Esophagus muscularis mucosa (tissue), 4 donors: ENCODE data around the gene IL1RL2.

Source experiments
- CTCF ChIP-seq, 3 experiments: fragments of 200-600 bp in 2 of 3; fragments of 450-650 bp in 1 of 3; sonication (generic) in 2 of 3; IDR thresholded peaks; one replicate each; pipeline ENCODE4 v1.5.1; 2017 to 2019; ENCODE audit warnings: antibody characterized with exemption in 3 of 3, mild to moderate bottlenecking in 2 of 3, moderate library complexity in 1 of 3
- EP300 ChIP-seq: sonication (generic); formaldehyde crosslinking; IDR thresholded peaks from one replicate; pipeline ENCODE4 v1.6.1; 2017; ENCODE audit warnings: antibody characterized with exemption
- POLR2A ChIP-seq: fragments of 450-650 bp; IDR thresholded peaks from one replicate; pipeline ENCODE4 v1.6.1; 2017; ENCODE audit warnings: antibody characterized with exemption, moderate library complexity, mild to moderate bottlenecking, low read depth
- POLR2AphosphoS5 ChIP-seq, 2 donors: sonication (generic); formaldehyde crosslinking; IDR thresholded peaks; one replicate each; pipeline ENCODE4 v1.6.1; 2017; ENCODE audit warnings: antibody characterized with exemption in 2 of 2

GRCh38 chr2:102268510-102269199 is 81.8 kb downstream of the IL1RL2 start:
- no peak for TF ChIP-seq POLR2A
- no peak for TF ChIP-seq CTCF (IDR thresholded peaks at IDR 0.05)
- TF ChIP-seq EP300, result no peak
- TF ChIP-seq POLR2AphosphoS5 (IDR thresholded peaks at IDR 0.05), result no peak
